ENCODE results near the gene SPECC1L.
A peak's percentile ranks its signal among the peaks of the same experiment; 100 is the strongest.

SPECC1L gene

GRCh38 chr22:24376586-24376985 lies 106.0 kb downstream of the SPECC1L start:
- no peak overlapping the region for H3K4me3 ChIP-seq (ENCODE audit: low read length)
- TF ChIP-seq CTCF (IDR thresholded peaks at IDR 0.05; ENCODE audit: insufficient read depth, low read depth, low read length, missing control alignments): no peak
- no peak for DNase-seq (ENCODE audit: low read depth)

- TF ChIP-seq CTCF (IDR thresholded peaks at IDR 0.05; ENCODE audit: insufficient read depth, low read depth, low read length, missing control alignments): no peak
- DNase-seq (ENCODE audit: low read depth): peak; percentile 9
- H3K4me3 ChIP-seq (ENCODE audit: low read length): no peak overlapping the region
Observed at GRCh38 chr22:24379536-24379935, 108.9 kb downstream of the SPECC1L start.

GRCh38 chr22:24380220-24380904 lies 109.7 kb downstream of the SPECC1L start:
- TF ChIP-seq CTCF (IDR thresholded peaks at IDR 0.05; ENCODE audit: insufficient read depth, low read depth, low read length, missing control alignments): no peak
- DNase-seq (ENCODE audit: low read depth): no peak
- H3K4me3 ChIP-seq (ENCODE audit: low read length): no peak overlapping the region

GRCh38 chr22:24380905-24381230 lies 110.2 kb downstream of the SPECC1L start:
- no peak for DNase-seq (ENCODE audit: low read depth)
- TF ChIP-seq CTCF (IDR thresholded peaks at IDR 0.05; ENCODE audit: insufficient read depth, low read depth, low read length, missing control alignments): no peak
- H3K4me3 ChIP-seq (ENCODE audit: low read length): no peak overlapping the region

GRCh38 chr22:24383061-24383460 lies 112.4 kb downstream of the SPECC1L start:
- no peak overlapping the region for H3K4me3 ChIP-seq (ENCODE audit: low read length)
- no peak for TF ChIP-seq CTCF (IDR thresholded peaks at IDR 0.05; ENCODE audit: insufficient read depth, low read depth, low read length, missing control alignments)
- DNase-seq (ENCODE audit: low read depth): no peak

GRCh38 chr22:24384131-24384530 lies 113.5 kb downstream of the SPECC1L start:
- no peak for TF ChIP-seq CTCF (IDR thresholded peaks at IDR 0.05; ENCODE audit: insufficient read depth, low read depth, low read length, missing control alignments)
- H3K4me3 ChIP-seq (ENCODE audit: low read length): no peak overlapping the region
- no peak for DNase-seq (ENCODE audit: low read depth)

- DNase-seq (ENCODE audit: low read depth): no peak
- no peak for TF ChIP-seq CTCF (IDR thresholded peaks at IDR 0.05; ENCODE audit: insufficient read depth, low read depth, low read length, missing control alignments)
- H3K4me3 ChIP-seq (ENCODE audit: low read length): no peak overlapping the region
Observed at GRCh38 chr22:24386937-24387471, 116.4 kb downstream of the SPECC1L start.
